Heart right ventricle (tissue), 16 donors: Measurements from ENCODE around the gene CDC20. TPM values are rescaled to one million over a fixed set of nuclear protein-coding genes. Genes with fewer than 3 reads are reported as not detected.

Experiments used
- ATAC-seq, 8 donors: fragments of 200-7000 bp; cut with Tn5 transposase; one replicate each; pipeline ENCODE4 v1.9.1; 2020; ENCODE audit warnings: mild to moderate bottlenecking in 8 of 8, moderate library complexity in 8 of 8, moderate number of reproducible peaks in 1 of 8
- DNase-seq, 2 donors: peaks; one replicate each; pipeline ENCODE4 v3.0.0-alpha.2; 2020
- H3K27ac ChIP-seq, 10 donors: fragments of 200-600 bp; sonication (generic) in 2 of 10; one replicate each; pipeline versions ENCODE4 v1.5.0 to v1.8.0; 2020 to 2022; ENCODE audit warnings: mild to moderate bottlenecking in 3 of 10
- H3K27me3 ChIP-seq, 7 donors: fragments of 200-600 bp; one replicate each; pipeline ENCODE4 v1.8.0; 2021 to 2022; ENCODE audit warnings: mild to moderate bottlenecking in 2 of 7
- H3K36me3 ChIP-seq, 9 donors: fragments of 200-600 bp; sonication (generic) in 1 of 9; one replicate each; pipeline versions ENCODE4 v1.5.0 to v1.8.0; 2020 to 2022; ENCODE audit warnings: mild to moderate bottlenecking in 2 of 9
- H3K4me1 ChIP-seq, 9 donors: fragments of 200-600 bp; sonication (generic) in 1 of 9; one replicate each; pipeline versions ENCODE4 v1.5.0 to v1.8.0; 2020 to 2022; ENCODE audit warnings: mild to moderate bottlenecking in 4 of 9
- H3K4me3 ChIP-seq, 10 donors: fragments of 200-600 bp; sonication (generic) in 2 of 10; one replicate each; pipeline versions ENCODE4 v1.5.0 to v1.8.0; 2020 to 2022; ENCODE audit warnings: mild to moderate bottlenecking in 7 of 10, moderate library complexity in 2 of 10
- H3K9me3 ChIP-seq, 11 donors: fragments of 200-600 bp in 10 of 11; sonication (generic) in 2 of 11; one replicate each; pipeline versions ENCODE4 v1.5.0 to v1.8.0; 2013 to 2022; ENCODE audit warnings: mild to moderate bottlenecking in 2 of 11, control low read depth in 1 of 11, moderate library complexity in 1 of 11
- CTCF ChIP-seq, 9 donors: fragments of 200-600 bp; sonication (generic) in 2 of 9; IDR thresholded peaks; one replicate each; pipeline versions ENCODE4 v1.5.0 to v1.8.0; 2021 to 2022; ENCODE audit warnings: antibody characterized with exemption in 9 of 9, mild to moderate bottlenecking in 5 of 9, moderate library complexity in 1 of 9
- WGBS, 2 donors: extraction: QIAGEN DNeasy Blood & Tissue Kit; methylation state at CpG; one replicate each; pipeline ENCODE4 v1.1.7; 2013; ENCODE audit warnings: inconsistent platforms in 1 of 2; 5-methylcytosine and 5-hydroxymethylcytosine counted together
- intact Hi-C, 10 donors: fragments of 100-400 bp; cut with DNase I; formaldehyde crosslinking; loops; one replicate each; pipeline versions ENCODE4 v1.11.1 to v1.14.2; 2022
- microRNA-seq, 2 donors: library from miRNA; unstranded; fragments of <30 nt; microRNA quantifications; one replicate each; pipeline ENCODE4 v1.2.0, GENCODE V29; 2021
- polyA plus RNA-seq, 2 donors: library from polyadenylated mRNA; stranded (reverse); fragments of 200-250 nt; gene quantifications; one replicate each; pipeline ENCODE4 v1.2.3, GENCODE V29; 2013
- total RNA-seq, 10 donors: library from RNA; stranded (reverse); fragmentation: NEBNext Ultra II Directional in 3 of 10; extraction: Animal tissue kit (Norgen Biotek cat#: 25700) in 3 of 10; gene quantifications; one replicate each; pipeline versions ENCODE4 v1.2.1 to v1.2.4, GENCODE V29; 2021 to 2023
- donor health status: Arrhythmogenic right ventricular cardiomyopathy.
- donor health status: ischemic (EF 13 %, LVEDD 7.1; RV severe dilation, severe dysfunction).
- donor health status: healthy with polysubstance abuse.
- donor health status: DM: no; HTN: yes; CAD: no.
- donor health status: DM: no; HTN: no; CAD: no.
- donor health status: ischemic (EF 25% LVEDD 6.9; RV normal size, moderate dysfunction).
- donor health status: ischemic (EF 25% LVEDD 5.7; RV mildly dilated, moderate dysfunction).
- donor health status: healthy.
- donor health status: DM: yes; HTN: yes; CAD: no.
- donor health status: Ischemic cardiomyopathy.
- donor health status: ischemic (EF 35%, LVEDD 5.7; RV mildly dilated, moderate dysfunction).
- donor health status: nonischemic (EF 11% LVEDD 7.7; RV severe dilation, severe dysfunction).
- donor health status: DM: yes; HTN: yes; CAD: no.
- donor health status: PGD.
- donor health status: ischemic (EF 29% LVEDD 5.4; RV normal size, mild dysfunction).
- donor health status: nonischemic (EF 23%, LVEDD 6.1; RV moderate dilation, normal function).

CDC20 gene
- total and polyA plus RNA-seq, 12 donors, result 0.15 to 9.6 (median 1.4) TPM

DNA sequence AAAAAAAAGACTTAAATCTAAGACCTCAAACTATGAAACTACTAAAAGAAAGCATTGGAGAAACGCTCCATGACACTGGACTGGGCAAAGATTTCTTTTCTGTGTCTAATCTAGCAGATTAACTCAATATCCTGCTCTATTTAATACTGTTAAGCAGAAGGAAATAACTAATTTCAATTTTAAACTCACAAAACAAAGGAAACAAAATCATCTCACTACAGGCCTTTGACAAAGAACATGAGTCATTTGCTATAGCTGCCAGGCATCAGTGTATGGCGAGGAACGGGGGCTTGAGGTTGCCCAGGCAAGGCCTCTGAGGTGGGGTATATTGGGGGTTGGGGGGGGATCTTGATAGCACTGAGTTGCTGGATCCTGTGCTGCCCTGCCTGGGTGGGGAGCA, 51.8 kb downstream of the CDC20 start:
- DNase-seq (no peak), ATAC-seq (no peak)
- H3K27ac ChIP-seq, result no peak overlapping the region
- H3K4me1 ChIP-seq, result peaks cover 0 to 5% (median 0%) of the 10 kb centered on the region in 9 donors
- 97 to 98% methylated on average over 3 of the region's 3 CpGs for WGBS, 2 donors
- H3K36me3 ChIP-seq, result peaks cover 0 to 72% (median 27%) of the 10 kb centered on the region in 9 donors
- no peak for TF ChIP-seq CTCF (IDR thresholded peaks at IDR 0.05)
- no peaks in the 10 kb centered on the region for H3K27me3 ChIP-seq
- H3K4me3 ChIP-seq, result no peak overlapping the region
- H3K9me3 ChIP-seq, result no peaks in the 10 kb centered on the region
- intact Hi-C loops, result no loop called here

Small RNA genes lying within 50 kb of the gene (microRNA-seq; reads per million reads assigned to microRNA genes)
- 0.60 to 1.0 reads per million in 2 donors for gene MIR6734

Other genes starting within 250 kb of the CDC20 start
- 10 to 100 TPM; 18.8 to 35.9 (median 25.9) TPM for gene EBNA1BP2, start 186.7 kb upstream of the CDC20 start, total RNA-seq
- 100 to 1,000 TPM in 1 of 2 donors, 10 to 100 TPM in 1; 22.1 to 121 TPM for gene EBNA1BP2, start 186.7 kb upstream of the CDC20 start, polyA plus RNA-seq
- under 1 TPM in 5 of 10 donors, not detected in 5; 0.10 to 0.35 (median 0.16) TPM for gene CFAP57, start 186.7 kb upstream of the CDC20 start, total RNA-seq
- under 1 TPM; 0.09 to 0.29 TPM for gene CFAP57, start 186.7 kb upstream of the CDC20 start, polyA plus RNA-seq
- under 1 TPM in 5 of 10 donors, not detected in 5; 0.15 to 0.37 (median 0.26) TPM for gene TMEM125, start 89.0 kb upstream of the CDC20 start, total RNA-seq
- gene TMEM125, start 89.0 kb upstream of the CDC20 start, polyA plus RNA-seq, result under 1 TPM in 1 of 2 donors, not detected in 1; 0.16 TPM
- gene C1orf210, start 73.4 kb upstream of the CDC20 start, total RNA-seq, result not detected
- gene C1orf210, start 73.4 kb upstream of the CDC20 start, polyA plus RNA-seq, result not detected
- gene TIE1, start 58.0 kb upstream of the CDC20 start, total RNA-seq, result 10 to 100 TPM; 19.9 to 55.8 (median 28.4) TPM
- gene TIE1, start 58.0 kb upstream of the CDC20 start, polyA plus RNA-seq, result 10 to 100 TPM; 38.7 to 43.7 TPM
- 1 to 10 TPM in 1 of 10 donors, under 1 TPM in 9; 0.21 to 1.2 (median 0.42) TPM for gene MPL, start 21.2 kb upstream of the CDC20 start, total RNA-seq
- gene MPL, start 21.2 kb upstream of the CDC20 start, polyA plus RNA-seq, result under 1 TPM; 0.03 to 0.22 TPM
- gene ELOVL1, start 9.0 kb downstream of the CDC20 start, total RNA-seq, result 10 to 100 TPM; 18.4 to 49.3 (median 28.3) TPM
- 10 to 100 TPM; 24.3 to 82.0 TPM for gene ELOVL1, start 9.0 kb downstream of the CDC20 start, polyA plus RNA-seq
- 10 to 100 TPM; 10.5 to 22.5 (median 13.9) TPM for gene MED8, start 30.8 kb downstream of the CDC20 start, total RNA-seq
- gene MED8, start 30.8 kb downstream of the CDC20 start, polyA plus RNA-seq, result 10 to 100 TPM; 11.8 to 32.4 TPM
- gene SZT2, start 30.9 kb downstream of the CDC20 start, total RNA-seq, result 10 to 100 TPM; 20.5 to 38.3 (median 26.0) TPM
- gene SZT2, start 30.9 kb downstream of the CDC20 start, polyA plus RNA-seq, result 10 to 100 TPM in 1 of 2 donors, 1 to 10 TPM in 1; 8.6 to 44.0 TPM
- gene HYI, start 95.0 kb downstream of the CDC20 start, total RNA-seq, result 10 to 100 TPM; 15.9 to 24.4 (median 19.9) TPM
- 10 to 100 TPM; 13.1 to 67.4 TPM for gene HYI, start 95.0 kb downstream of the CDC20 start, polyA plus RNA-seq
- 10 to 100 TPM in 1 of 10 donors, 1 to 10 TPM in 9; 2.5 to 10.3 (median 5.0) TPM for gene PTPRF, start 171.9 kb downstream of the CDC20 start, total RNA-seq
- gene PTPRF, start 171.9 kb downstream of the CDC20 start, polyA plus RNA-seq, result 1 to 10 TPM; 1.7 to 2.6 TPM